C4-2B (cell line): ENCODE measurements around the gene MSI2.

Experiments
- H3K27ac ChIP-seq: fragments of 450-650 bp; 2 replicates; pipeline ENCODE4 v1.5.1; 2017
- CTCF ChIP-seq: fragments of 450-650 bp; conservative IDR thresholded peaks from 2 replicates; pipeline ENCODE4 v1.5.1; 2017; ENCODE audit warnings: mild to moderate bottlenecking
- ZFX ChIP-seq: fragments of 450-650 bp; IDR thresholded peaks from 2 replicates; pipeline ENCODE4 v1.6.1; 2017

Gene MSI2

GRCh38 chr17:57420734-57421717, 164.7 kb downstream of the MSI2 start:
- no peak overlapping the region for H3K27ac ChIP-seq
- TF ChIP-seq CTCF (no peak), ZFX (no peak)

GRCh38 chr17:57422574-57423164, 166.3 kb downstream of the MSI2 start:
- H3K27ac ChIP-seq: no peak overlapping the region
- TF ChIP-seq ZFX (no peak), CTCF (no peak)

- no peak overlapping the region for H3K27ac ChIP-seq
- no peak for TF ChIP-seq CTCF
These were observed 167.2 kb downstream of the MSI2 start for GRCh38 chr17:57423541-57423940.

GRCh38 chr17:57424273-57424672, 167.9 kb downstream of the MSI2 start:
- H3K27ac ChIP-seq: no peak overlapping the region
- no peak for TF ChIP-seq CTCF
- no peak for TF ChIP-seq ZFX

GRCh38 chr17:57424777-57425188, 168.5 kb downstream of the MSI2 start:
- no peak for TF ChIP-seq CTCF
- TF ChIP-seq ZFX: no peak
- H3K27ac ChIP-seq: no peak overlapping the region

GRCh38 chr17:57425431-57425830, 169.1 kb downstream of the MSI2 start:
- H3K27ac ChIP-seq: no peak overlapping the region
- TF ChIP-seq ZFX: no peak
- TF ChIP-seq CTCF: no peak
